GM21423 (cell line): ENCODE measurements around the gene MZF1.
"Not testable (repeated sequence)": the region's sequence is repeated elsewhere in the genome, so short reads cannot be mapped to it uniquely, and the experiment has no call there.

Experiments used
- ATAC-seq: cut with Tn5 transposase; IDR thresholded peaks from one replicate; pipeline ENCODE4 v1.9.1; 2021; ENCODE audit warnings: mild to moderate bottlenecking, moderate library complexity; ENCODE audit not compliant: unreplicated experiment

Gene MZF1

DNA sequence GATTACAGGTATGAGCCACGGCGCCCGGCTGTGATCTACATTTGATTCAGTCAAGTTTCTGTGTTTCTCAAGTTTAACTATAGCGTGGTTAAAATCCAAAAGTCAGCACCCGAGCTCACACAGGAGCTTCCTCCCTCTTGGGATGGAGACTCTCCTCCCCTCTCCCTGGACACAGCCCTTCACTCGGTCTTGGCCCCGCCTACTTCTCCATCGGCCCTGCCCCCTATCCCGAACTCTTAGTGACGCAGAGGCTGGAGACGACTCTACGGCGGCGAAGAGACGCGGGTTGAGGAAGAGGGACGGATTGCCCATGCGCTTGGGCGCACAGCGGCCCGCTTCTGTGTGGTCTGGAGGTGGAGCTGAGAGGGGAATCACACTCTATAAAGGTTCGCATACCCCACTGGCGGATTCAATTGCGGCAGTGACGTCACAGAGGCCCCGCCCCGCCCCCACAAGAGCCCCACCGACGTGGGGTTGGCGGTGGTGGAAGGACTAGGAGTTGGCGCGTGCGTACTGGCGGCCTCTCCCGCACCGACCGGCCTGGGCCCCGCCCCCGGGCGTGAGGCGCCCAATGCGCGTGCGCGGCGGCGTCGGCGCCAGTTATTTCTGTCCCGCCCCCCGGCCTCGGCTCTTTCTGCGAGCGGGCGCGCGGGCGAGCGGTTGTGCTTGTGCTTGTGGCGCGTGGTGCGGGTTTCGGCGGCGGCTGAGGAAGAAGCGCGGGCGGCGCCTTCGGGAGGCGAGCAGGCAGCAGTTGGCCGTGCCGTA lies 29.1 kb downstream of the MZF1 start, which contains the start of gene TRIM28:
Gene TRIM28, plus strand, starts transcription at position 239 of the 765 bp plus-strand sequence. CDS start 694 bp downstream, outside the sequence.
- ATAC-seq, result peak; percentile 76

DNA sequence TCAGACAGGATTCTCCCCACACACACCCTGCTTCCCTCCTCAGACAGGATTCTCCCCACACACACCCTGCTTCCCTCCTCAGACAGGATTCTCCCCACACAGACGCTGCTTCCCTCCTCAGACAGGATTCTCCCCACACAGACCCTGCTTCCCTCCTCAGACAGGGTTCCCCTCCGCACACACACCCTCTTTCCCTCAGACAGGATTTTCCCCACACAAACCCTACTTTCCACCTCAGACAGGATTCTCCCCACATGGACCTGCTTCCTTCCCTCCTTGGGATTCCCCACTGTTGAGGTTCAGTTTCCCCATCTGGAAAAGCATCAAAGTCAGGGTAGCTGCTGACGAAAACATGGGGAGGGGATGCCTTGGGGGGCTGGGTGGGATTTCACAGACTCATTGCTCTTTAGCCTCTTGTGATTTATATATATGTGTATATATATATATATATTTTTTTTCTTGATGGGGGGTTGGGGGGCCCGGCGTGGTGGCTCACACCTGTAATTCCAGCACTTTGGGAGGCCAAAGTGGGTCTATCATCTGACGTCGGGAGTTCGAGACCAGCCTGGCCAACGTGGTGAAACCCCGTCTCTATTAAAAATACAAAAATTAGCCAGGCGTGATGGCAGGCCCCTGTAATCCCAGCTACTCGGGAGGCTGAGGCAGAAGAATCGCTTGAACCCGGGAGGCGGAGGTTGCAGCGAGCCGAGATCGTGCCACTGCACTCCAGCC lies 30.3 kb downstream of the MZF1 start:
- ATAC-seq, result not testable (repeated sequence)

DNA sequence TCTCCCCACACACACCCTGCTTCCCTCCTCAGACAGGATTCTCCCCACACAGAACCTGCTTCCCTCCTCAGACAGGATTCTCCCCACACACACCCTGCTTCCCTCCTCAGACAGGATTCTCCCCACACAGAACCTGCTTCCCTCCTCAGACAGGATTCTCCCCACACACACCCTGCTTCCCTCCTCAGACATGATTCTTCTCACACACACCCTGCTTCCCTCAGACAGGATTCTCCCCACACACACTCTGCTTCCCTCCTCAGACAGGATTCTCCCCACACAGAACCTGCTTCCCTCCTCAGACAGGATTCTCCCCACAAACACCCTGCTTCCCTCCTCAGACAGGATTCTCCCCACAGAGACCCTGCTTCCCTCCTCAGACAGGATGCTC lies 34.0 kb downstream of the MZF1 start:
- not testable (repeated sequence) for ATAC-seq

DNA sequence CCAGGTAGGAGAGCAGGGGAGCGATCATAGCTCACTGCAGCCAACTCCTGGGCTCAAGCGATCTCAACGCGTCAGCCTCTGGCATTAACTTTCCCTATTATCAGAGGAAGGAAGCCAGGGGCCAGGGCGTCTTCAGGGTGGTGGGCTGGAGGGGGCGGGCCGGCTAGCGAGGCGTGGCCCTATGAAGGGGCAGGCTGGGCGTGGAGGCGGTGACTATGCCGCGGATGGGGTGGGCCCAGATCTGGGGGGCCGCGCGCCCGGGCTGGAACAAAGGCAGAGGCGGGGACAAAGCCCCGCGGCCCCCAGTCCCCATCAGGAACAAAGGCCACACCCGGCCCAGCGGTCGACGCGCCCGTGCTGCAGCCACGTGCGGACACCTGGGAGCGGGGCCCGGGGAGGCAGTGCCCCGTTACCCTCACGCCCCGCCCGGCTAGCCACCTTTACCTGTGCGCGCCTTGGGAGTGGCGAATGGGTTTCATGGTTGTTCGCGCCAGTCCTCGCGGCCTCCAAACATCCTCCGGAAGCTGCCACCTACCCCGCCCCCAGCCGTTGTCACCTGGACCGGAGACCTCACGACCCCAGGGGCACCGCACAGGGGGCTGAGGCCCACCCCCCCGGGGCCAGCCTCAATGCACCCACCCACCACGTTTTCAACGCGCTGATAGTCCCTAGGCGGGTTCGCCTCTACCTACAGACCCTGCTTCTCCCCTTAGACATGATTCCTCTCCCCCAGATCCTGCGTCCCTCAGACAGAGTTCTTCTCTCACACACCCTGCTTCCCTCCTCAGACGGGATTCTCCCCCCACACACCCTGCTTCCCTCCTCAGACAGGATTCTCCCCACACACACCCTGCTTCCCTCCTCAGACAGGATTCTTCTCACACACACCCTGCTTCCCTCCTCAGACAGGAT lies 34.6 kb downstream of the MZF1 start:
- no peak for ATAC-seq

DNA sequence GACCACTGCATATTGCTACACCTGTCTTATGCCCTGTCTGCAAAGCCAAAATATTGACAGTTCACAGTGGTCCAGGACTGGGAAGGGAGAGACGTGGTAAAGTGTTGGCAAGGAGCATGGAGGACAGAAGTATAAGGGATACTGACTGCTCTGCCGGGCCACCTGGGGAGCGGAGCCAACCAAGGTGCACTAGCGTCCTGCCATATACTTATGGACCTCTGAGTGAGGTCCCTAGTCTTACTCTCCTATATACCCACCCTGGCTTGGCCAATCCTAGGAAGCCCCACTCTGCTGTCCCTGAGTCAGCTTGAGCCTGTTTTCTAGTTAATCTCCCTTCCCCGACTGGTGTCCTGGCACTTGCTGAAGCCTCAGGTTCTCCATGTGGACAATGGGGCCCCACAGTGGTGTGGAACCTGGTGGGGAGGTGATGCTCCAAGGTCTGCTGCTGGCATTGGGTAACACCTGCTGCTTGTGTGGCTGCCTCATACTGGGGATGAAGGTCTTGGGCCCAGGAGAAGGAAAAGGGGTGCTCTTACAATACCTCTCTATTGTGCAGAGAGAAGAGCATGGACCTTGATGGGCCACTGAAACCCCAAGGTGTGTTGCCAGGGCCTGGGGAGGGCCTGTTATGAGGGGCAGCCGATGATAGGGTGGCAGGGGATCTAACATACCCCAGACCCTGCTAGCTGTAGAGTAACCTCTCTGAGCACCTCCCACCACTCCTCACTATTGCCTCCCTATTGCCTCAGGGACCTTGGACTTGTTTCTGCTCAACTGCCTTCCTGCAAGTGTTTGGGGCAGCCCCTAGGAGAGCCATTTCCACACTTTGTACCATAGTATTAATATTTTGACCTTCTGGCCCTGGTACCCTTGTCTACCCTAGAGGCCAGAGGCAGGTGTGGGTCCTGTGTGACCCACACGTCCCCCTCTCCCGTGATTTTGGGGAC lies 36.0 kb downstream of the MZF1 start:
- no peak for ATAC-seq

DNA sequence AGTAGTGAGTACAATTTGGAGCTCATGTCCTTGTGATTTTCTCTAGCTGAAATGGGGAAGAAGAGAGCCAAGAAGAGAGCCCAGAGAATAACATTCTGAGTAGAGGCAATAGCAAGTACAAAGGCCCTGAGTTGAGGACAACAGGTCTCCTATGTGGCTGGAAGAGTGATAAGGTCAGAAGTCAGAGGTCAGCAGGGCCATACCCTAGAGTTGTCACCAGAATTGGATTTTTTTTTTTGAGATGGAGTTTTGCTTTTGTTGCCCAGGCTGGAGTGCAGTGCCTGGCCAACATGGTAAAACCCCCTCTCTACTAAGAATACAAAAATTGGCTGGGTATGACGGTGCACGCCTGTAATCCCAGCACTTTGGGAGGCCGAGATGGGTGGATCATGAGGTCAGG lies 37.3 kb downstream of the MZF1 start:
- ATAC-seq, result no peak

DNA sequence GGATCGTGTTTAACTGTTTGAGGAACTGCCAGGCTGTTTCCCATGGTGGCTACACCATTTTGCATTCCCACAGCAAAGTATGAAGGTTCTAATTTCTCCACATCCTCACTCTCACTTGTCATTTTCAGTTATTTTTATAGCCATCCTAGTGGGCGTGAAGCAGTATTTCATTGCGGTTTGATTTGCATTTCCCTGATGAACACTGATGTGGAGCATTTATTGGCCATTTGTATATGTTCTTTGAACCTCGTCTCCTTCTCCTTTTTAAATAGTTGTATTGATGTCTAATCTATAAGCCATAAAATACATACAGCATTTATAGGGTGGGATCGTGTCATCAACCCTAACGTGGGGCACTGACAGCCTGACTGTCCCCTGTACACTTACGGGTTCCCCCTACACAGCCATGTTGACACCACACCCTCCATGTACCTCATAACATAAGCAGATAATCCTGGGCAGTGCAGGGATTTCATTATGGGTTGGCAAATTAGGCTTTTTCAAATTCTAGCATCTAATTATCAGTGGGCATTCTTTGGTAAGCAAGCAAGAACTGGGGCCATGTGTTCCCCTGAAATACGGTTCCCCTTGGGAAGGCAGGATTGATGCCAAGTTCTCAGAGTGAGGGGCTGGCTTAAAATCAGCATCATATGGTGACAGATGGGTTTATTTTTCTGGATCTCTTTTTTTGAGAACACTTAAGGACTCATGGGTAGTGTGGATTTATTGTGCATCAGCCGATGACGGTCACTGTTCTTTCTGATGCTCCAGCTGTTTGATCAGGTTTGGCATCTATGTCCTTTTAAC lies 41.9 kb downstream of the MZF1 start:
- ATAC-seq, result no peak

DNA sequence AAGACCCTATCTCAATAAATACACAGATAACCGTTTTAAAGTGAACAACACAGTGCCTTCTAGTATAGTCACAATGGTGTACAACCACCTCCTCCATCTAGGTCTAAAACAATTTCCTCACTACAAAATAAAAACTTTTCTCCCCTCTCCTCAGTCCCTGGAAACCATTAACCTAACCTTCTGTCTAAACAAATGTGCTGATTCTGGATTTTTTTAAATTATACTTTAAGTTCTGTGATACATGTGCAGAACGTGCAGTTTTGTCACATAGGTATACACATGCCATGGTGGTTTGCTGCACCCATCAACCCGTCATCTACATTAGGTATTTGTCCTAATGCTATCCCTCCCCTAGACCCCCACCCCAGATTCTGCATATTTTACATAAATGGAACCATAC lies 43.7 kb downstream of the MZF1 start:
- no peak for ATAC-seq

DNA sequence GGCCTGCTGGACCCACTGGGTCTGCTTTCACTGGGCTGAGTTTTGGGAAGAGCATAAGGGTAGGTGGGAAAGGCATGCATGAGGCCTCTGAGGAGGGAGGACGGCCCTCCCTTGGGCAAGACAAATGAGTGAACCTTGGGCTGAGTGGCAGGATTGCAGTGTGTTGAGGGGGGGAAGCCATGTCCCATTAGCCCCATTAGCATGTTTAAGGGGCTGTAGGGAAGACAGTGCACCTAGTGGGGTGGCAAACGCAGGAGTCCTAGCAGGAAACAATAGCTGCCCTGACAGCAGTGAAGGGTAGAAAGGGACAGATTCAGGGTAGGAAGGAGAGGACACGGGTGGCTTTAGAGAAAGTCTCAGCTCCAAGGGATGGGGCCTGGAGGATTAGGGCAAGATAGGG lies 50.4 kb downstream of the MZF1 start:
- no peak for ATAC-seq

DNA sequence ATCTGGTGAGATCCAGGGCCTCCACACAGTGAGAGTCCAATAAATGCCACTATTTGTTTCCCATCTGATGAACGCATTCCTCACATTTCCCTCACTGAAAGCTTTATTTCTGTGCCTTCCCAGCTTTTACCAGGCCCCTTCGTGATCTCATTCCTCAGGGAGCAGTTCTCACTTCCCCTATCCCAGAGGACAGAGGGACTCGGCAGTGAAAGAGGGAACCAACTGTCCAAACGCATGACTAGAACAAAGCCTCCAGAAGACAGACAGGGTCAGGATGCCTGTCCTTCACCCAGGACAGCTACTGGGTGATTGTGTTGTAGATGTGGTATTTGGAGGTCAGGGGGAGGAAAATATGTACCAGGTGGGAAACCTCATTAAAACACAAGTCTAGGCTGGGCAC lies 51.5 kb downstream of the MZF1 start:
- no peak for ATAC-seq

DNA sequence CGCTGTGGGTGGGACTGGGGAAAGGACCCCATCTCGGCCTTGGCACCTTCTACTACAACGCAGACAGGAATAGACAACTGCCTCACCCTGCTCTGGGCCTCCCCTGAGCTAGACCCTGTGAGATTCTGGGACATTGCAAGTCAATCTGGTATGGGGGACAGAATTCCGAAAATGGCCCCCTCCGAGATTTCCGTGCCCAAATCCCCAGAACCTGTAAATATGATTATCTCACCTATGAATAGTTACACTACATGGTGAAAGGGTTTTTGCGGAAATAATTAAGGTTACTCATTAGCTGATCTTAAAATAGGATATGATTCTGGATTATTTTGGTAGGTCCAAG lies 52.9 kb downstream of the MZF1 start:
- no peak for ATAC-seq

DNA sequence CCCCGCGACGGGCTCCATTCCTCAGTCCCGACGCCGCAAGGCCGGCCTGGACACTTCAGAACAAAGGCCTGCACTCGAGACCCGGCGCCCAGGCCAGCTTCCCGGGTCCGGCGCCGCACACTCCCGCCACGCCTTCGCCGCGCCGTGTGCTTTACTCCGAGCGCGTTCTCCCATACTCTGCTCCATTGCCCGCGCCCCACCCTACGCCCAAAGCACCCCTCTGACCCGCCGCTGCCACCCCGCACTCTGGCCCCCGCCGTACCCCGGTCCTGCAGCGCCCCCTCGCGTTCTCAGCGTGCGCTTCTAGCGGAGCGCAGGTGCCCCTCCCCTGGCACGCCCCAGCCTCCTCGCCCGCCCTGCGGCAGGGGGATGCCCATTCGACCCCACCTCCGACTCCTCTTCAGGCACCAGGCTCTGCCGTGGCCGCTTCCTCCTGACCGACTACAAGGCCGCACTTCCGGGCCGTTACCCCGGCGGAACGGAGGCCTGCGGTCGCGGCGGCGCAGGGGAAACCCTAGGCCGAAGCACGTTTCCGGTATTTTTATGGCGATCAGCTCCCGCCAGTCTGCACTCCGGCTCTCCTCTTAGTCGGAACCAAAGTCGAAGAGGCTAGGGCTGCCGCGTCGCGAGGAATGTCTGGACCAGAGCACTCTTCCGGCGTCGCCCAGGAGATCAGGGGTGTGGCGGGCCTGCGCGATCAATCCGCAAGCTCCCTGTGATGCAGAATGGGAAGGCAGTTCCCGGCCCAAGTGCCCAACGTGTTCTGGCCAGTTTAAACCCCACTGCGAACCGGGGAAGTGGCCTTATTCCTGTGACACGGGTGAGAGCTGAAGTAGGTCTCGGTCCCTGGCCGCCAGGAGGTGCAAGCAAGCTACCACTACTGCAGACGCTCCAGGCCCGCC lies 53.5 kb downstream of the MZF1 start, which contains the start of gene ZBTB45:
Gene ZBTB45, minus strand, starts transcription at position 456 of the 902 bp plus-strand sequence. CDS start 2,137 bp downstream, outside the sequence.
- ATAC-seq, result peak; percentile 74

DNA sequence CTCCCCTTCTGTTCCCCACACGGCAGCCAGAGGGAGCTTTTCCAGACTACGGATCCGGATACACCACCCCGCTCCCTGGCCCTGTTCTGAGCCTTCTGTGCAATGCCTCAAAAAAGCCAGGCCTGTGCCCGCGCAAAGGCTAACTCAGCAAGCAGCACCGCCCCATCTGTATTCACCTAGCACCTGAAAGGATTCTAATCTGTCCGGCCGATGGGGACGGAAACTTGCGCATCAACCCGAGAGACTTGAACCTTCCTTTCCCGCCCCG lies 54.1 kb downstream of the MZF1 start:
- no peak for ATAC-seq

DNA sequence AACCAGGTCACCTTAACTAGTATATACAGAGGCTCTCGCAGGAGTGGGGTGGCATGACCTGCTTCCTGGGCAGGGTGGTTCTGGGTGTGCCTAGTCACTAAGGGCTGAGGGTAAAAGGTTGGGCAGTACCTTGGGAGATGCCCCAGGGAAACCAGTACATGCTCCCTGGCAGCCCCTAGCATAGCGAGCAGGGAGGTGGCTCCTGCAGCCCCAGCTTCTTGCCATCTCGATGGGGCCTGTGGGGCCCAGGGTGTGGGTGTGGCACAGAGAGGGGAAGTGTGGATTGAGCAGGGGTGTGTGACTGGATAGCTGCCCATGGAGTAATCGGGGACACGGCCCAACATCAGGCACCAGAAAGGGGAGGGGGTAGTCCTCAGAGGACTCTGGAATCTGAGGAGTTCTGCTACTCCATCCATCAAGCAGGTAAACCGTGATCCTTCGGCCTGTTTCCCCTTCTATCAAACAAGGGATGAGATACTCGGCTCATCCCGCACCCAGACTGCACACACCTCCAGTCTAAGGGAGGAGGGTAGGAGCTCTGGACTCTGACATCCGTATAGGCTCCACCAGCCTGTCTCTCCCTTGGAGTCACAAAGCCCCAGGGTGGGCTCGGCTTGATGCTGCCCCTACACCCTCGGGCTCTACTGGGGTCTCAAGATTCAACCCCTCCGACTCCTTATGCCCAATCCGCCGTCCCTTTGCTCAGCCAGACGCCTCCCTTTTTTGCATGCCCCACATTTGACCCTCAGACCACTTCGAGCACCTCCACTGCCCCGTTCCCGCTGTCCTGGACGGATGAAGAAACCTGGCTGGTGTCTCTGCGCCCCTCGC lies 54.7 kb downstream of the MZF1 start:
- ATAC-seq, result no peak

DNA sequence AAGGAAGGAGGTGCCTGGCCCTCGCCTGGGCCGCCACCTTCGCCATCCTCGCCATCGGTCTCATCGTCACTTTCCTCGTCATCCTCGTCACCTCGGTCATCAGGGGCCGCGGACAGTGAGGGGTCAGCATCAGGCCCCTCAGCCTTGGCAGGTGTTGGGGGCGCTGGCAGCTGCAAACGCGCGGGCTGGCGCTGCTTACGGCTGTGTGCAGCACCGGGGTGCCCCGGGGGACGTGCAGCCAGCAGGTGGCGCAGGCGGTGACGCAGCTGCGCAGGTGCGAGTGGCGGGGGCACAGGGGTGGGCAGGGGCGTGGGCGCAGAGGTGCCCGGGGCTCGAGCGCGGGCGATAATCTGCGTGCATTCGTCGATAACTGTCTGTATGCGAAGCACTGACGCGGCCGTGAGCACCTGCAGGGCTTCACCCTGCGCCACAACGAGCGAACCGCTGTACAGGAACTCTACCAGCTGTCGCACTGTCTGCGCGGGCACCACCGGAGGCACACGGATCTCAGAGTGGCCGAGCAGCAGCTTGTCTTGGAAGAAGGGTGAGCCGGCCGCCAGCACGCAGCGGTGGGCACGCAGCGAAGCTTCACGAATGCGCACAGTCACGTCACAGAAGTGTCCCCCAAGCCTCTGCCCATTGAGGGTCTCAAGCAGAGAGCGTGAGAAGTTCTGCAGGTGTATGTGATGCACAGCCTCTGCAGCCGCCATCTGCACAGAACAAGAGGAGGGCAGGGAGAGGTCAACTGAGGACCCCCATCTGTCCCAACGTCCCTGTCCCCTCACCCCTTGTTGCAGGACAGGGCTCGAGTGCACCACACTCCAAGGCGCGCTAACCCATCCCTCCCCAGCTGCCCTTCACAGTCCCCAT lies 55.9 kb downstream of the MZF1 start:
- no peak for ATAC-seq

DNA sequence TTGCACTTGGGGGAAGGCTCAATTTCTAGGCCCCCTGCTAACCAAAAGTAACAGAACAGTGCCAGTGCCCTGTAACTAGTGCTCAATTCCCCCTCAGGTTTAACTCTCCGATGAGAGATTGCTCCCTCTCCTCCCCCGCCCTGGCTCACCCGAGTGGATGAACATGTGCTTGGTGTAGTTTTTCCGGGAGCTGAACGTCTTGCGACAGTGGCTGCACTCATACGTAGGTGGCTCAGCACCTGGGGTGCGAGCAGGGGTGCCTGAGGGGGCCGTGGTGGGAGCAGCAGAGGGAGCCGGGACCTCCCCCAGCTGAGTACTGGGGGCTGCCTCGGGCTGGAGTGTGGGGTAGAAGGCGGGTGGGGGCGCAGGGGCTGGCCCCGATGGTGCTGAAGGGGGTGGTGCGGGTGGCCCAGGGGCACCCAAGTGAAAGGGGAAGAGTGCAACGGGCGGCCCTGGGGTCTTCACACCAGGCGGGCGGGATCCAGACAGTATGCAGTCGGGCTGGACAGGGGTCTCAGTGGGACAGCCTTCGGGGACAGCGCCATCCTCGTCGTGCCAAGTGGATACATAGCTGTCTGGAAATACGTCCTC lies 56.8 kb downstream of the MZF1 start:
- no peak for ATAC-seq
